Measurements from ENCODE around the gene GDPD3. TPM values are rescaled to one million over a fixed set of nuclear protein-coding genes. Genes with fewer than 3 reads are reported as not detected.

GDPD3 gene
- total and polyA plus RNA-seq, 2 of the 13 experiments (the other 11 are each of a cell fraction or from before 2014, with no cell fraction given) = 18.7 to 20.6 TPM

- H3K9ac ChIP-seq (ENCODE audit: insufficient read depth, low read depth, low read length) = no peak overlapping the region
- DNase-seq (ENCODE audit: low spot score) = no peak
- in situ Hi-C loops (cut with HindIII; ENCODE audit: extremely low pct_ligation_motif_present, low pct_unique_long_range_greater_than_20kb) (loop anchor here (25.0 kb wide), 1 partner anchor 551 kb away; no protein-coding TSS in a partner anchor), intact Hi-C loops (cut with micrococcal nuclease; ENCODE audit: unreplicated experiment) (loop anchor here (10.0 kb wide), 1 partner anchor 569 kb away; the partner anchor contains the start of genes FBRS and PRR14)
- no peak overlapping the region for H3K4me3 ChIP-seq (replicated peaks in 1 of 3; ENCODE audit: insufficient read depth in 1 of 3, low read depth in 2 of 3, low read length in 3 of 3)
- H3K27me3 ChIP-seq (ENCODE audit: control insufficient read depth in 1 of 2, insufficient read depth in 2 of 2, low read length in 2 of 2) = no peaks in the 10 kb centered on the region
- ChIA-PET CTCF (ENCODE audit: low intra/inter-chr PET ratio, low total read pairs) (no interaction called here), POLR2A (interaction anchor here (2.2 to 2.5 kb wide), 2 partner anchors 10 to 20 kb away, joined by 8 to 11 read pairs; partner anchors contain the start of genes ALDOA and PPP4C)
- TF ChIP-seq AGO2 (optimal IDR thresholded peaks at IDR 0.05; ENCODE audit: low read depth, low read length) (peak; percentile 75), ZNF749 (CRISPR knock-in tag; IDR thresholded peaks at IDR 0.05; ENCODE audit: borderline replicate concordance) (no peak)
- H4K20me1 ChIP-seq (ENCODE audit: insufficient read depth, low read length) = no peaks in the 10 kb centered on the region
- BruUV-seq (replicated peaks) = no TSS peak
- peaks cover 12% of the 10 kb centered on the region for H3K79me2 ChIP-seq (ENCODE audit: insufficient read depth, low read length)
- H3K36me3 ChIP-seq (replicated peaks in 1 of 2; ENCODE audit: control insufficient read depth in 1 of 2, insufficient read depth in 2 of 2, low read length in 2 of 2) = peaks cover 24 to 42% of the 10 kb centered on the region in 2 experiments
- H3K4me2 ChIP-seq (ENCODE audit: low read depth, low read length) = no peak overlapping the region
- peaks cover 47% of the 10 kb centered on the region for H3K4me1 ChIP-seq (ENCODE audit: insufficient read depth, low read length)
- no peak for FAIRE-seq
- WGBS (ENCODE audit: low lambda C conversion rate) = 95% methylated on average over 6 of the region's 6 CpGs
- ATAC-seq = no peak
- H3K27ac ChIP-seq (ENCODE audit: extremely low read length, insufficient read depth, low read length) = no peak overlapping the region
- no peak overlapping the region for H2AFZ ChIP-seq (ENCODE audit: low read length)
- no peaks in the 10 kb centered on the region for H3K9me3 ChIP-seq (ENCODE audit: low read length)
Measured at GRCh38 chr16:30085820-30086219, 27.5 kb downstream of the GDPD3 start.

DNA sequence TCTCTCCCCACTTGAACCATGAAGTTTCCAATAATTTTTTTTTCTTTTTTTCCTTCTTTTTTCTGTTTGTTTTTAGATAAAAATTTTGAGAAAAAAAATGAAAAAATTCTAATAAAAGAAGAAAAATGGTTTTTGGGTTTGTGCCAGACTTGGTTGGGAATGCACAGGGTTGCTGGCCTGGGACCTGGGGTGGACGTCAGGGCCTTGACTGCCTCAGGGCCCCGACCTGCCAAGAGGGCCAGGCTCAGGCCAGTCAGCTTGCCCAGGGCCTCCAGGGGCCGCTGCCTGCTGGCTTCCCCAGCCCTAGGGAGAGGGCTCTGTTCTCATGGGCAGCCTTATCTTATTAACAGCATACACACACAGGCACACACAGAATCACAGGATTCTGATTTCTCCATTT lies 28.1 kb downstream of the GDPD3 start:
- Histone ChIP-seq H3K27ac (ENCODE audit: extremely low read length, insufficient read depth, low read length) (no peak overlapping the region), H4K20me1 (ENCODE audit: insufficient read depth, low read length) (no peaks in the 10 kb centered on the region), H3K9ac (ENCODE audit: insufficient read depth, low read depth, low read length) (no peak overlapping the region), H3K36me3 (replicated peaks in 1 of 2; ENCODE audit: control insufficient read depth in 1 of 2, insufficient read depth in 2 of 2, low read length in 2 of 2) (peaks cover 24 to 42% of the 10 kb centered on the region in 2 experiments), H3K4me2 (ENCODE audit: low read depth, low read length) (no peak overlapping the region), H3K4me3 (replicated peaks in 1 of 3; ENCODE audit: insufficient read depth in 1 of 3, low read depth in 2 of 3, low read length in 3 of 3) (no peak overlapping the region), H3K27me3 (ENCODE audit: control insufficient read depth in 1 of 2, insufficient read depth in 2 of 2, low read length in 2 of 2) (no peaks in the 10 kb centered on the region), H2AFZ (ENCODE audit: low read length) (no peak overlapping the region), H3K9me3 (ENCODE audit: low read length) (no peaks in the 10 kb centered on the region), H3K79me2 (ENCODE audit: insufficient read depth, low read length) (peaks cover 15% of the 10 kb centered on the region), H3K4me1 (ENCODE audit: insufficient read depth, low read length) (peaks cover 47% of the 10 kb centered on the region)
- no peak for FAIRE-seq
- ChIA-PET POLR2A (interaction anchor here (2.2 to 2.5 kb wide), 2 partner anchors 10 to 19 kb away, joined by 8 to 11 read pairs; partner anchors contain the start of genes ALDOA and PPP4C), CTCF (ENCODE audit: low intra/inter-chr PET ratio, low total read pairs) (no interaction called here)
- no peak for DNase-seq (ENCODE audit: low spot score)
- TF ChIP-seq ZNF501 (CRISPR knock-in tag; IDR thresholded peaks at IDR 0.05) (no peak), DNMT1 (CRISPR knock-in tag; IDR thresholded peaks at IDR 0.05) (no peak), POLR2G (IDR thresholded peaks at IDR 0.05; ENCODE audit: low read depth, low read length) (peak; percentile 26; the same call in 1 of the 2 replicates), ZBTB37 (CRISPR knock-in tag; IDR thresholded peaks at IDR 0.05) (no peak), RBFOX2 (IDR thresholded peaks at IDR 0.05; ENCODE audit: low read depth, low read length) (0 out of 2 replicates have a peak, but pooled peaks have one; percentile 11), ATF5 (CRISPR knock-in tag; IDR thresholded peaks at IDR 0.05; ENCODE audit: low read depth) (no peak), POLR2AphosphoS5 (IDR thresholded peaks at IDR 0.05; ENCODE audit: low read depth, low read length) (0 out of 2 replicates have a peak, but pooled peaks have one; percentile 15), ZNF441 (CRISPR knock-in tag; IDR thresholded peaks at IDR 0.05; ENCODE audit: borderline replicate concordance) (no peak)
- intact Hi-C loops (cut with micrococcal nuclease; ENCODE audit: unreplicated experiment) (loop anchor here (10.0 kb wide), 1 partner anchor 570 kb away; the partner anchor contains the start of genes FBRS and PRR14), in situ Hi-C loops (cut with HindIII; ENCODE audit: extremely low pct_ligation_motif_present, low pct_unique_long_range_greater_than_20kb) (loop anchor here (25.0 kb wide), 1 partner anchor 552 kb away; no protein-coding TSS in a partner anchor)
- 90% methylated on average over 3 of the region's 3 CpGs for WGBS (ENCODE audit: low lambda C conversion rate)
- BruUV-seq (replicated peaks) = no TSS peak
- ATAC-seq = no peak

Measured in HepG2 (cell line).